Measurements from ENCODE around the gene ARHGAP44.

The ARHGAP44 gene

DNA sequence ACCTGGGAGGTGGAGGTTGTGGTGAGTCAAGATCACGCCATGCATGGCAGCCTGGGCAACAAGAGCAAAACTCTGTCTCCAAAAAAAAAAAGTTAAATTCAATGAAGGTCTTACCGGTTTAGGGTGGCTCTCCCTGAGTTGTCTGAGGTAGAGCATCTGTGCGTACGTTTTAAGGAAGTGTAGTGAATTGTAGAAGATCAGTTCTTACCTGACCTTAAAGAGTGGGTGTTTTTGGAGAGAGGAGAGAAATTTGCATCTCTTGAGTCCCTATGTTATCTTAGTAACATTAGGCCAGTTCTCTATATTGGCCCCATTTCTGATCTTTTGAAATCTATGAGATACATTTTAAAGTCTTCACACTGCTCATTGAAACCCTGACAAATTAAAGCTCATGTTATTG, 172.4 kb downstream of the ARHGAP44 start:
- H3K9me3 ChIP-seq (ENCODE audit: insufficient read depth, low read length, severe bottlenecking): no peaks in the 10 kb centered on the region
- H3K27me3 ChIP-seq (ENCODE audit: insufficient read depth, low read length, poor library complexity): peaks cover 3% of the 10 kb centered on the region
- no peak overlapping the region for H3K9ac ChIP-seq (ENCODE audit: low read depth, low read length)
- TF ChIP-seq EZH2 (IDR thresholded peaks at IDR 0.05; ENCODE audit: borderline replicate concordance, low read depth, low read length, severe bottlenecking): no peak
- TF ChIP-seq CTCF (IDR thresholded peaks at IDR 0.05; ENCODE audit: borderline replicate concordance, extremely low read depth, low read length, poor library complexity, severe bottlenecking): no peak
- no peaks in the 10 kb centered on the region for H3K4me1 ChIP-seq (ENCODE audit: insufficient read depth, low read length)
- H3K27ac ChIP-seq (ENCODE audit: low read length): no peak overlapping the region
- H3K79me2 ChIP-seq (ENCODE audit: insufficient read depth, low read length): no peaks in the 10 kb centered on the region
- no peaks in the 10 kb centered on the region for H3K36me3 ChIP-seq (ENCODE audit: insufficient read depth, low read length)
- no peak overlapping the region for H3K4me3 ChIP-seq (ENCODE audit: low read depth in 1 of 2, low read length in 2 of 2)
- H3K4me2 ChIP-seq (ENCODE audit: insufficient read depth, low read length): no peak overlapping the region
- H2AFZ ChIP-seq (ENCODE audit: low read depth, low read length): no peak overlapping the region
- ATAC-seq (ENCODE audit: insufficient read depth, low read depth) (no peak), DNase-seq (no peak)
- H4K20me1 ChIP-seq (ENCODE audit: insufficient read depth, low read length): no peaks in the 10 kb centered on the region

- Histone ChIP-seq H3K9ac (ENCODE audit: low read depth, low read length) (no peak overlapping the region), H4K20me1 (ENCODE audit: insufficient read depth, low read length) (no peaks in the 10 kb centered on the region), H3K4me1 (ENCODE audit: insufficient read depth, low read length) (no peaks in the 10 kb centered on the region), H3K27me3 (ENCODE audit: insufficient read depth, low read length, poor library complexity) (peaks cover 3% of the 10 kb centered on the region), H3K4me2 (ENCODE audit: insufficient read depth, low read length) (no peak overlapping the region), H3K36me3 (ENCODE audit: insufficient read depth, low read length) (no peaks in the 10 kb centered on the region), H2AFZ (ENCODE audit: low read depth, low read length) (no peak overlapping the region), H3K4me3 (ENCODE audit: low read depth in 1 of 2, low read length in 2 of 2) (no peak overlapping the region), H3K79me2 (ENCODE audit: insufficient read depth, low read length) (no peaks in the 10 kb centered on the region), H3K27ac (ENCODE audit: low read length) (no peak overlapping the region), H3K9me3 (ENCODE audit: insufficient read depth, low read length, severe bottlenecking) (no peaks in the 10 kb centered on the region)
- ATAC-seq (ENCODE audit: insufficient read depth, low read depth): no peak
- TF ChIP-seq EZH2 (IDR thresholded peaks at IDR 0.05; ENCODE audit: borderline replicate concordance, low read depth, low read length, severe bottlenecking) (no peak), CTCF (IDR thresholded peaks at IDR 0.05; ENCODE audit: borderline replicate concordance, extremely low read depth, low read length, poor library complexity, severe bottlenecking) (no peak)
- DNase-seq: no peak
Measured at GRCh38 chr17:12963505-12963904, 174.2 kb downstream of the ARHGAP44 start.

DNA sequence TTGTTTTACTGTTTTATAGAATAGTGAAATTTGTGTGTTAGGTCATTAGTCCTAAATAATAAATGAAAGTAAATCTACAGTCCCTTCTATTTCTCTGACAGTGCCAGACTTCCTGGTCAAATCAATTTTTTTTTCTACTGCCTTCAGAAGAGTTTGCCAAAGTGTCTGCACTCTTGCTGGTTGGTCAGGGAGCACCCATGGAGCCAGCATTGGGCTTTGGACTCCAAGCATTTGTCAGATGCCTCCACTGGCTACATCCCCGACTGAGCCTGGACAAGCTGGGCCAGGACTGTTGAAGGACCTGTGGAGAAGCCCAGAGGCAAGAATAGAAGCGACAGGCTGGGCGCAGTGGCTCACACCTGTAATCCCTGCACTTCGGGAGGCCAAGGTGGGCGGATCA, 174.9 kb downstream of the ARHGAP44 start:
- DNase-seq: no peak
- no peak for ATAC-seq (ENCODE audit: insufficient read depth, low read depth)
- TF ChIP-seq EZH2 (IDR thresholded peaks at IDR 0.05; ENCODE audit: borderline replicate concordance, low read depth, low read length, severe bottlenecking) (no peak), CTCF (IDR thresholded peaks at IDR 0.05; ENCODE audit: borderline replicate concordance, extremely low read depth, low read length, poor library complexity, severe bottlenecking) (no peak)
- Histone ChIP-seq H3K27ac (ENCODE audit: low read length) (no peak overlapping the region), H3K4me2 (ENCODE audit: insufficient read depth, low read length) (no peak overlapping the region), H3K4me3 (ENCODE audit: low read depth in 1 of 2, low read length in 2 of 2) (no peak overlapping the region), H3K9me3 (ENCODE audit: insufficient read depth, low read length, severe bottlenecking) (no peaks in the 10 kb centered on the region), H3K36me3 (ENCODE audit: insufficient read depth, low read length) (no peaks in the 10 kb centered on the region), H3K9ac (ENCODE audit: low read depth, low read length) (no peak overlapping the region), H2AFZ (ENCODE audit: low read depth, low read length) (no peak overlapping the region), H3K4me1 (ENCODE audit: insufficient read depth, low read length) (no peaks in the 10 kb centered on the region), H3K79me2 (ENCODE audit: insufficient read depth, low read length) (no peaks in the 10 kb centered on the region), H3K27me3 (ENCODE audit: insufficient read depth, low read length, poor library complexity) (peaks cover 3% of the 10 kb centered on the region), H4K20me1 (ENCODE audit: insufficient read depth, low read length) (no peaks in the 10 kb centered on the region)

GRCh38 chr17:12964840-12965239, 175.5 kb downstream of the ARHGAP44 start:
- Histone ChIP-seq H3K4me2 (ENCODE audit: insufficient read depth, low read length) (no peak overlapping the region), H3K79me2 (ENCODE audit: insufficient read depth, low read length) (no peaks in the 10 kb centered on the region), H3K27me3 (ENCODE audit: insufficient read depth, low read length, poor library complexity) (peaks cover 3% of the 10 kb centered on the region), H3K4me3 (ENCODE audit: low read depth in 1 of 2, low read length in 2 of 2) (no peak overlapping the region), H3K27ac (ENCODE audit: low read length) (no peak overlapping the region), H3K9me3 (ENCODE audit: insufficient read depth, low read length, severe bottlenecking) (no peaks in the 10 kb centered on the region), H2AFZ (ENCODE audit: low read depth, low read length) (no peak overlapping the region), H4K20me1 (ENCODE audit: insufficient read depth, low read length) (no peaks in the 10 kb centered on the region), H3K4me1 (ENCODE audit: insufficient read depth, low read length) (no peaks in the 10 kb centered on the region), H3K36me3 (ENCODE audit: insufficient read depth, low read length) (no peaks in the 10 kb centered on the region), H3K9ac (ENCODE audit: low read depth, low read length) (no peak overlapping the region)
- TF ChIP-seq CTCF (IDR thresholded peaks at IDR 0.05; ENCODE audit: borderline replicate concordance, extremely low read depth, low read length, poor library complexity, severe bottlenecking) (no peak), EZH2 (IDR thresholded peaks at IDR 0.05; ENCODE audit: borderline replicate concordance, low read depth, low read length, severe bottlenecking) (no peak)
- ATAC-seq (ENCODE audit: insufficient read depth, low read depth) (no peak), DNase-seq (no peak)
